GM19468 (cell line): Measurements from ENCODE around the gene GABRR2.
"Not testable (repeated sequence)": the region's sequence is repeated elsewhere in the genome, so short reads cannot be mapped to it uniquely, and the experiment has no call there.

Source experiments
- ATAC-seq: cut with Tn5 transposase; IDR thresholded peaks from one replicate; pipeline ENCODE4 v1.9.1; 2021; ENCODE audit warnings: mild to moderate bottlenecking, moderate library complexity, moderate number of reproducible peaks; ENCODE audit not compliant: unreplicated experiment; ENCODE audit errors: extremely low read depth

Gene GABRR2

GRCh38 chr6:89297695-89298351 is 17.3 kb downstream of the GABRR2 start:
- ATAC-seq = peak; percentile 72

DNA sequence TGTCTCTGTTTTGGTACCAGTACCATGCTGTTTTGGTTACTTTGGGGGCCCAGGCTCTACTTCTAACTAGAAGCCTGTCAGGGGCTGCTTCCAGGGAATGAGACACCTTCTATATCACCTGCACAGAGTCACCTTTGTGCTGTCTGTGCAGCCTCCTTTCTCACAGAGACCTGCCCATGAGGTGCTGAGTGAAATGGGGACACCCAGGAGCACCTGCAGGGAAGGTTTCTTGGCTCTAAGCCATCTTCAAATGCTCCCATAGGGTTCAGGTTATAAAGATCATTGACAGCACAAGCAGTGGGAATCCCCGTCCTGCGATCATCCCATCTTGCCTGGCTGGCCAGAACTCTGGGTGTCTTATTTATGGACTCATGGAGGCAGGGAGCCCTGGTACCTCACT is 19.1 kb downstream of the GABRR2 start:
- ATAC-seq = no peak

DNA sequence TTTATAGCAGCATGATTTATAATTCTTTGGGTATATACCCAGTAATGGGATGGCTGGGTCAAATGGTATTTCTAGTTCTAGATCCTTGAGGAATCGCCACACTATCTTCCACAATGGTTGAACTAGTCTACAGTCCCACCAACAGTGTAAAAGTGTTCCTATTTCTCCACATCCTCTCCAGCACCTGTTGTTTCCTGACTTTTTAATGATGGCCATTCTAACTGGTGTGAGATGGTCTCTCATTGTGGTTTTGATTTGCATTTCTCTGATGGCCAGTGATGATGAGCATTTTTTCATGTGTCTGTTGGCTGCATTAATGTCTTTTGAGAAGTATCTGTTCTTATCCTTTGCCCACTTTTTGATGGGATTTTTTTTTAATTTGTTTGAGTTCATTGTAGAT is 20.0 kb downstream of the GABRR2 start:
- not testable (repeated sequence) for ATAC-seq

DNA sequence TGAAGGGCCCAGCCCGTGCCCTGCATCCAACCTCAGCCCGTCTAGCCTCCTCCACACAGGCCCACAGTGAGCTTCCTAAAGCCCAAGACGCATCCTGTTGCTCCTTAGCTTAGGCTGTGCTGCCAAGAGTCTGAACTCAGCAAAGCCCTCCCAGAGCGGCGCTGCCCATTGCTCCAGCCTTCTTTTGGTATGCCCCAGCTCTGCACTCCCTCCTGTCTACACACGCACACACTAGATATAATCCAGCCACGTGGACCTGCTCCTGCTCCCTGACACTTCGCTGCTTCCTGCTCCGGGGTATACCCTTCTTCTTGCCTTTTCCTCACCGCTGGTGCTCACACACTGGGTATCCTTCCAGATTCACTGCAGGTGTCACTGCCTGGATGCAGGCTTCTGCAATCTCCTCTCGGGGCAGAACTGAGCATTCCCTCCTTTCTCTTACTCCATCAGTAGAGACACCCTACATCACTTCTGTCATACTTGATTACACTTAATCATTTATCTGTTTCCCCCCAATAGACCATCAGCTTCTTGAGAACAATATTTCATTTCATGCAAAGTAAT is 23.8 kb downstream of the GABRR2 start:
- no peak for ATAC-seq

DNA sequence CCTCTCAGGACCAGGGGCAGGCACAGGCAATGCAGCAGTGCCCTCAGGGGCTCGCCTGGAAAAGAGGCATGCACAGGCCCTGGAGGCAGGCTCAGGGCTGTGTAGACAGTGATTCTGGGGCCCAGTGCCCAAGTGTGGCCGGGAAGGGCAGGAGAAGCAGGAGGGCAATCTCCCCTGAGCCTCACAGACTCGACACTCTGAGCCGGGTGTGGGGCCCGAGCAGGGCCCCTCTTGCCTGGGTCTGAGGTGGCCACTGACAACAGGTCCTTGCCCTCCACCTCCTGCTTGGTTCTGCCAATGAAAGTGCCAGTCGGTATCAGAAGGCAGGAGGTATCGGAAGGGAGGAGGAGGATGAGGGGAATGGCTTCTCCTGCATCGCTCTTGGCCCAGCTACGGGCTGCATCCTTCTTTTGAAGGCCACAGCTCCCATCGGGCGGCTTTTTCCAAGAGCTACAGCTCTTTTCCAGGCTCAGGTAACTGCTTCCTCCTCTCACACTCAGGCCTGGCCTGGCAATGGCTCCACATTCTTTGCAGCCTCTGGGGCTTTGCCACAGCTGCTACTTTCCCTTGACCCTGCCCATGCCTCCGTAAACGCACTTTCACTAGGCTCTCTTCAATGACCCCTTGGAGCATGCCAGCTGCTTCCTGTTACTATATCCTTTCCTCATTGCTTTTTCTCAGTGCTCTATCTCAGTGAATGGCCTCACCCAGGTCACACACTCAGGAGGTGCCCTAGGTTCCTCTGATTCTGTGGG is 24.5 kb downstream of the GABRR2 start:
- no peak for ATAC-seq

DNA sequence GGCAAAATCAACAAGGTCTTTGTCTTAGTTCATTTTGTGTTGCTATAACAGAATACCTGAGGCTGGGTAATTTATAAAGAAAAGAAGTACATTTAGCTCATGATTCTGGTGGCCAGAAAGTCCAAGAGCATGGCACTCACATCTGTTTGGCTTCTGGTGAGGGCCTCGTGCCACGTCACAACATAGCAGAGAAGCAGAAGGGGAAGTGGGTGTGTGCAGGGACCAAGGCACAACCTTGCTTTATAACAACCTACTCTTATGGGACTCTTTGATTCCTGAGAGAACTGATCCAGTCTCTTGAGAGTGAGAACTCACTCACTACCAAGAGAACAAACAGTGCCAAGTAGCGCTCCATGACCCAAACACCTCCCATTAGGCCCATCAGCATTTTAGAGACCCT is 25.4 kb downstream of the GABRR2 start:
- no peak for ATAC-seq

- no peak for ATAC-seq
Measured at GRCh38 chr6:89287351-89288028, 27.6 kb downstream of the GABRR2 start.

GRCh38 chr6:89286516-89286915 is 28.6 kb downstream of the GABRR2 start:
- no peak for ATAC-seq

DNA sequence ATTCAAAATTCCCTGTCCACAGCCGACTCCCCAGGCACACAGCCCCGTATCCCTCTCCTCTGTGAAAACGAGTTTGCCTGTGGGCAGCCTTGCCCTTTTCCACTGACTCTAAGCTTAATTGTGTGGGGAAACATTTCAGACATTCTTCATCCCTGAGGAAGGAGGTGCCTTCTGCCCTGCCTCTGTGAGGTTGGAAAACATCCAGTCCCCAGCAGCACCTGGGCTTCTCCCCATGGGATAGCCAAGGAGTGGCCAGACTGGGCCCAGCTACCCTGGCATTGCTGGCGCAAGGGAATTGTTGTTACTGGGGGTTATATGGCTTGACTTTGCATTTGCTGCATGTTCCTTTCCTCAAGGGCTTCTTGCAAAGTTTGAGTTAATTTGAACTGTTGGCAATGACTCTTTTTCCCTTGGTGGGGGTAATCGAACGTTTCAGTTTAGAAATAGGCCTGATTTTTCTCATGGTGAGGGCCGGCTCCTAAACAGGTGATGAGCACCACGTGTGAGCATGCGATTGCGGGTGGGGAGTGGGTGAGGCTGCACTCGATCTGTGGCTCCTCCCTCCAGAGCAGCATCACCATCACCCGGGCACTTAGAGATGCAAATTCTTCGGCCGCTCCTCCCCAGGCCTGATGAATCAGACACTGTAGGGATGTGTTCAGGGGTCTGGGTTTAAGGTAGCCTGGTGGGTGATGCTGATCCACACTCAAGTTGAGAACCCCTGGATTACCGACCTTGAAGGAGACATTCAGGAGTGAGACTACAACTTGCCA is 29.9 kb downstream of the GABRR2 start:
- ATAC-seq = no peak

DNA sequence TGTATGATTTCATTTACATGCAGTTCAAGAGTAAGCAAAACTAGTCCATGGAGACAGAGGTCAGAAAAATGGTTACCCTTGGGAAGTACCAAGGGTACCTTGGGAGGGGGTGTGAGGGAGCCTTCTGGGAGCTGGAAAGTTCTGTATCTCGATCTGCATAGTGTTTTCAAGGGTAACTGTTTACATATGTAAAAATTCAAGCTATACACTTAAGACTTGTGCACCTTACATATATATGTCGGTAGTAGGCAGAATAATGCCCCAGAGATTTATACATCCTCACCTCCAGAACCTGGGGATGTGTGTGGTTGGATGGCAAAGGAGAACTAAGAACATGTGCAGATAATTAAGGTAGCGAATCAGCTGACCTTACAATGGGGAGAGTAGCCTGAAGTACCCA is 31.0 kb downstream of the GABRR2 start:
- ATAC-seq = no peak

- no peak for ATAC-seq
Measured at GRCh38 chr6:89282749-89283148, 32.4 kb downstream of the GABRR2 start.

- ATAC-seq = peak; percentile 84
Measured at GRCh38 chr6:89281779-89282246, 33.3 kb downstream of the GABRR2 start.

- ATAC-seq = no peak
Measured at GRCh38 chr6:89278956-89279355, 36.1 kb downstream of the GABRR2 start.

DNA sequence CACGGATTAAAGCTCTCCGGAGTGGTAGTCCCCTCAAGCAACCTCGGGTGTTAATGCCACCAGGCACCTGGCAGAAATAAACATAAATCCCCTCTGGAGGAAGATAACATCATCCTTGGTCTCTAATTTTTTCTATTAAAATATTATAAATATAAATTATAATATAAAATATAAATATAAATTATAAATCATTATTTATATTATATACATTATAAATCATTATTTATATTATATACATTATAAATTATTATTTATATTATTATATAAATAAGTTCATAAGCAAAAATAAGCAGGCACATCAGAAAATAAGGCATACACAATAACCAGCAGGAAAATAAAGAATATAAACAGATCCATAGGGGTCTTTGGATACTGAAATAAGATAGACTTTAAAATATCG is 39.2 kb downstream of the GABRR2 start:
- ATAC-seq = no peak

DNA sequence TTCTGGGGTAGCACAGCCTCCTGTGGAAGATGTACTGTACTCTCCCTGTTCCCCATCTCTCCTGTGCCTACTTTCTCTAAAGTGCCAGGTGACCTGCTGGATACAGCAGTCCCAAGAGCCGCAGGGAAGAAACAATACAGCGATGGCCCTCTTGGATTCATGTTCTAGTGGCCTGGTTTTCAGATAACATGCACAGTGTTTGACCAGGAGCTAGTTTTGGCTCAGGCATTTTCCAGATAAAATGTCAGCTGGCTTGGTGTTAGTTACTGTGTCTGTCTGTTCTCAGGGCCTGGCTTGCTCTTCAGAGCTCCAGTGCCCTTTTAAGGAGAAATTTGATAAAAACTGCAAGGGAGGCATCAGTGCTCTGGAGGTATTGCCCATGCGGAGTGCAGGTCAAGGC is 41.3 kb downstream of the GABRR2 start:
- no peak for ATAC-seq

- no peak for ATAC-seq
Measured at GRCh38 chr6:89272596-89272995, 42.5 kb downstream of the GABRR2 start.

DNA sequence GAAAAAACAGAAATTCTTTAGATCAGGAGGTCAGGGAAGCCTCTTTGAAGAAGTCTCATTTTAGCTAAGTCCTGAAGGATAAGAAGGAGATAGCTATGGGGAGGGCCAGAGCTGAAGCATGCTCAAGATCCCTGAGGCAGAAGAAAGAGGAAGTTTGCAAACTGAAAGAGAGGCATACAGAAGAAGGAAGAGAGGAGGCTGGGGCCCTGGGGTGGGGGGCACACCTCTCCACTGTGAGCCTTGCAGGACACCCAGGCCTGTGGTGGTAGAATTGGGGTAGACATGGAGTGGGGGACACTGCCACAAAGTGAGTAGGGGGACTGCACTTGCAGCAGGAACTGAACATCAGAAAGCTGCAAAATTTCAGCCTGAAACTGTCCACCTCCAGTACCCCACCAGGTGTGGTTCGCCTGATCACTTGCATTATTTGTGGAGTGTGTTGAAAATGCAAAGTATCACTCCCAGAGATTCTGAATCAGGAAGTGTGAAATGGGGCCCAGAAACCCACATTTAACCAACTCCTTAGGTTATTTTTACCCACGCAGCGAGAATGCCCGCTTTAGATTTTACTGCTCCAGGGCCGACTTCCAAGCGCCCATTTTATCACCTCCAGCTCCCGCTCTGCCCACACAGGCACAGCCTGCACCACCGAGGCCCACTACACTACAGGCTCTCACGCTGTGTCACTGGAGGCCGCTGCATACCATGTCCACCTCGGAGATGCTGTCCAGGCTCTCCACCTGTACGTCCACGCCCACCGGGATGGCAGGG is 44.0 kb downstream of the GABRR2 start:
- ATAC-seq = no peak

GRCh38 chr6:89269981-89270380 is 45.1 kb downstream of the GABRR2 start:
- ATAC-seq = no peak

- ATAC-seq = no peak
Measured at GRCh38 chr6:89269252-89269651, 45.8 kb downstream of the GABRR2 start.
